ENCODE measurements around the gene MFRP. TPM values are rescaled to one million over a fixed set of nuclear protein-coding genes. Genes with fewer than 3 reads are reported as not detected.

MFRP gene
- total RNA-seq, 1 experiment from 2014 or later = not detected

DNA sequence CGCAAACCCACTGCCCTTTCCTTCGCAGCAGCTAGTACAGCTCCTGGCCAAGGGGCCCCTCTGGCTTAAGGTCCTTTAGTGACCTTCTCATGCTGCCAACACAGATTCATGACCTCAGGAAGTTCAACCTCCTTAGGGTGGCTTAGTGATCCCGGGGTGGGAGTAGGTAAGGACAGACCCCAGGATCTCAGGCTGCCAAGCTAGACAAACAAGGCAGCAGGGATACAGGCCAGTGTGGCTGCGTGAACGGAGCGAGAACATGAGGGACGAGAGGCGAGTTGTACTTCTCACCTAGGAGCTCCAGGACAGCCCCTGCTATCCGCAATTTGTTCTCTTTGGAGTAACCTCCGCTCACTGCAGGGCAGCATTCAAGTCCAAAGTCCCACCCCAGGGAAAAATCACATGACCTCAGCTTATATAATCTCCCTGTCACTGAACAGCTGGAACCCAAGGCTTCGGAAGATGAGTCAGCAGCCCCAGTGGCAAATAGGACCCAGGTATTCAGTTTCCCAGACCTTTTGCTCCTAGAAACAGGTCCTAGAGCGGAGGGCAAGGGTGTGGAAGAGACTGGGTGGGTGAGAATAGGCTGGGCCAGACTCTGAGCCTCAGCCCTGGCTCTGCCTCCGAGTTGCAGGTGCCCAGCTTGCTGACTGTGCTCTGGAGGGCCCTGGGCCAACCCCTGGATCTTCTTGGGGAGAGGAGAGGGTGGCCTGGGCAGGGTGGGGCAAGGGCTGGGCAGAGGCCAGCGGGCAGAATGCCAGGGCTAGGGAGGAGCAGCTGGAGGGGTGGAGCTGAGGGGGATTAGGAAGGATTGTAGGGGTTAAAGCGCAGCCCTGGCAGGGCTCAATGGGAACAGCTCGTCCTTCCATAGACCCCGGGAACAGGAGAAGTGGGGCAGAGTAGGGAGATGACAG, 21.9 kb upstream of the MFRP start:
- Histone ChIP-seq H3K4me1 (ENCODE audit: control insufficient read depth, insufficient read depth, low read length) (peaks cover 9% of the 10 kb centered on the region), H3K36me3 (ENCODE audit: control insufficient read depth, insufficient read depth, low read length) (no peaks in the 10 kb centered on the region), H3K27ac (ENCODE audit: low read length) (no peak overlapping the region), H3K9me3 (ENCODE audit: control insufficient read depth, insufficient read depth, low read depth, low read length) (no peaks in the 10 kb centered on the region), H3K27me3 (ENCODE audit: control insufficient read depth, insufficient read depth, low read length) (peaks cover 3% of the 10 kb centered on the region; the same call in 1 of the 2 replicates), H3K4me3 (ENCODE audit: low read depth in 2 of 2, low read length in 2 of 2) (no peak overlapping the region)
- in situ Hi-C loops (cut with HindIII; ENCODE audit: low pct_unique_long_range_greater_than_20kb, low sequenced_read_pairs) = no loop called here
- ChIA-PET POLR2A (interaction anchor here (0.6 to 1.5 kb wide), 2 partner anchors 15 to 283 kb away, joined by 3 to 4 read pairs; no protein-coding TSS in a partner anchor), CTCF (interaction anchor here (0.5 to 1.1 kb wide), 2 partner anchors 12 to 91 kb away, joined by 3 to 4 read pairs; no protein-coding TSS in a partner anchor)
- intact Hi-C loops (cut with micrococcal nuclease; ENCODE audit: unreplicated experiment) = no loop called here
- TF ChIP-seq, protein P1, sequence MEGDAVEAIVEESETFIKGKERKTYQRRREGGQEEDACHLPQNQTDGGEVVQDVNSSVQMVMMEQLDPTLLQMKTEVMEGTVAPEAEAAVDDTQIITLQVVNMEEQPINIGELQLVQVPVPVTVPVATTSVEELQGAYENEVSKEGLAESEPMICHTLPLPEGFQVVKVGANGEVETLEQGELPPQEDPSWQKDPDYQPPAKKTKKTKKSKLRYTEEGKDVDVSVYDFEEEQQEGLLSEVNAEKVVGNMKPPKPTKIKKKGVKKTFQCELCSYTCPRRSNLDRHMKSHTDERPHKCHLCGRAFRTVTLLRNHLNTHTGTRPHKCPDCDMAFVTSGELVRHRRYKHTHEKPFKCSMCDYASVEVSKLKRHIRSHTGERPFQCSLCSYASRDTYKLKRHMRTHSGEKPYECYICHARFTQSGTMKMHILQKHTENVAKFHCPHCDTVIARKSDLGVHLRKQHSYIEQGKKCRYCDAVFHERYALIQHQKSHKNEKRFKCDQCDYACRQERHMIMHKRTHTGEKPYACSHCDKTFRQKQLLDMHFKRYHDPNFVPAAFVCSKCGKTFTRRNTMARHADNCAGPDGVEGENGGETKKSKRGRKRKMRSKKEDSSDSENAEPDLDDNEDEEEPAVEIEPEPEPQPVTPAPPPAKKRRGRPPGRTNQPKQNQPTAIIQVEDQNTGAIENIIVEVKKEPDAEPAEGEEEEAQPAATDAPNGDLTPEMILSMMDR (IDR thresholded peaks at IDR 0.05) = no peak
- TF ChIP-seq REST (IDR thresholded peaks at IDR 0.05; ENCODE audit: insufficient read depth in 1 of 2, low read depth in 2 of 2, low read length in 1 of 2) (no peak), SIN3A (IDR thresholded peaks at IDR 0.05; ENCODE audit: borderline replicate concordance, insufficient read depth, low read depth, low read length) (no peak), TCF7L2 (IDR thresholded peaks at IDR 0.05; ENCODE audit: low read depth, low read length) (no peak), POLR2AphosphoS5 (IDR thresholded peaks at IDR 0.05; ENCODE audit: low read depth, low read length) (no peak)
- no peak for ATAC-seq
- BruUV-seq (replicated peaks) = no TSS peak
- no peak for DNase-seq (ENCODE audit: low read depth, low spot score)

GRCh38 chr11:119367661-119368120, 21.2 kb upstream of the MFRP start:
- BruUV-seq (replicated peaks) = no TSS peak
- DNase-seq (ENCODE audit: low read depth, low spot score) (no peak), ATAC-seq (no peak)
- POLR2A ChIA-PET = no interaction called here
- peaks cover 9% of the 10 kb centered on the region for H3K4me1 ChIP-seq (ENCODE audit: control insufficient read depth, insufficient read depth, low read length)
- no peaks in the 10 kb centered on the region for H3K9me3 ChIP-seq (ENCODE audit: control insufficient read depth, insufficient read depth, low read depth, low read length)
- no peak overlapping the region for H3K27ac ChIP-seq (ENCODE audit: low read length)
- TF ChIP-seq POLR2AphosphoS5 (IDR thresholded peaks at IDR 0.05; ENCODE audit: low read depth, low read length) (no peak), REST (IDR thresholded peaks at IDR 0.05; ENCODE audit: insufficient read depth in 1 of 2, low read depth in 2 of 2, low read length in 1 of 2) (no peak), SIN3A (IDR thresholded peaks at IDR 0.05; ENCODE audit: borderline replicate concordance, insufficient read depth, low read depth, low read length) (no peak)
- no peak overlapping the region for H3K4me3 ChIP-seq (ENCODE audit: low read depth in 2 of 2, low read length in 2 of 2)
- intact Hi-C loops (cut with micrococcal nuclease; ENCODE audit: unreplicated experiment) = no loop called here
- in situ Hi-C loops (cut with HindIII; ENCODE audit: low pct_unique_long_range_greater_than_20kb, low sequenced_read_pairs) = no loop called here
- H3K36me3 ChIP-seq (ENCODE audit: control insufficient read depth, insufficient read depth, low read length) = no peaks in the 10 kb centered on the region
- CTCF ChIA-PET = interaction anchor here (0.5 kb wide), 1 partner anchor 92 kb away, joined by 3 read pairs; no protein-coding TSS in a partner anchor
- peaks cover 3% of the 10 kb centered on the region; the same call in 1 of the 2 replicates for H3K27me3 ChIP-seq (ENCODE audit: control insufficient read depth, insufficient read depth, low read length)
